Measurements from ENCODE around the gene ZBED3. TPM values are rescaled to one million over a fixed set of nuclear protein-coding genes. Genes with fewer than 3 reads are reported as not detected.
"Not testable (repeated sequence)": the region's sequence is repeated elsewhere in the genome, so short reads cannot be mapped to it uniquely, and the experiment has no call there.

Gene ZBED3
- total and polyA plus RNA-seq, 2 of the 4 experiments (the other 2 are of a cell fraction) = 0.18 to 2.5 TPM

GRCh38 chr5:77080479-77080878, 6.6 kb downstream of the ZBED3 start:
- intact Hi-C loops (cut with micrococcal nuclease); H3K9me1 ChIP-seq (ENCODE audit: insufficient read depth, low read length): not testable (repeated sequence)

More at GRCh38 chr5:77080479-77080878, 6.6 kb downstream of the ZBED3 start:
- BruUV-seq (replicated peaks); dilution Hi-C loops (cut with HindIII; ENCODE audit: low sequenced_read_pairs, unreplicated experiment); POLR2A ChIA-PET (ENCODE audit: unreplicated experiment); H3K4me1 ChIP-seq (ENCODE audit: control insufficient read depth, insufficient read depth, low read length); H2AFZ ChIP-seq (replicated peaks; ENCODE audit: low read length, poor library complexity); in situ Hi-C loops (cut with MboI; ENCODE audit: low sequenced_read_pairs); H3K79me1 ChIP-seq (ENCODE audit: low read depth in 1 of 2, low read length in 2 of 2); H4K5ac ChIP-seq (ENCODE audit: low read depth, low read length); H2BK5ac ChIP-seq (ENCODE audit: low read depth, low read length, poor library complexity, severe bottlenecking); H3K23ac ChIP-seq (ENCODE audit: low read depth, low read length); H3K9ac ChIP-seq (ENCODE audit: low read depth, low read length); DNase-seq; H2BK20ac ChIP-seq (ENCODE audit: low read depth, low read length); H4K20me1 ChIP-seq (ENCODE audit: insufficient read depth, low read length); H3K27me3 ChIP-seq (ENCODE audit: control insufficient read depth, insufficient read depth, low read length); H2BK120ac ChIP-seq (ENCODE audit: low read depth, low read length); H3K14ac ChIP-seq (replicated peaks; ENCODE audit: low read depth, low read length); H3K4me3 ChIP-seq (ENCODE audit: insufficient read depth, low read depth, low read length); H4K91ac ChIP-seq (ENCODE audit: insufficient read depth, low read depth, low read length); H3K4me2 ChIP-seq (ENCODE audit: low read depth, low read length); H2AK9ac ChIP-seq (replicated peaks; ENCODE audit: low read depth, low read length, poor library complexity); H3K18ac ChIP-seq (ENCODE audit: low read depth, low read length); H3K36me3 ChIP-seq (ENCODE audit: control insufficient read depth, insufficient read depth, low read length); H3K4ac ChIP-seq (ENCODE audit: low read depth, low read length); CTCF ChIA-PET; H3K9me3 ChIP-seq (ENCODE audit: control insufficient read depth, insufficient read depth, low read length); H2AK5ac ChIP-seq (ENCODE audit: low read depth, low read length); H3K27ac ChIP-seq (ENCODE audit: insufficient read depth, low read length); H2BK15ac ChIP-seq (ENCODE audit: low read depth, low read length); H4K8ac ChIP-seq (ENCODE audit: low read depth in 2 of 2, low read length in 2 of 2); H3K56ac ChIP-seq (ENCODE audit: extremely low read depth, insufficient read depth, low read length); ATAC-seq (ENCODE audit: low read depth): not testable (repeated sequence)
- WGBS, 2 experiments (ENCODE audit: extremely low coverage in 2 of 2, insufficient read length in 1 of 2) = 100% methylated on average over 2 of the region's 11 CpGs; no CpG with 5 or more reads in 1 of the 2 experiments
